ENCODE data around the gene SETBP1. TPM values are rescaled to one million over a fixed set of nuclear protein-coding genes. Genes with fewer than 3 reads are reported as not detected.

The SETBP1 gene
- total and polyA plus RNA-seq, 2 of the 8 experiments (the other 6 are each of a cell fraction or from before 2014, with no cell fraction given): 2.0 to 6.5 TPM

DNA sequence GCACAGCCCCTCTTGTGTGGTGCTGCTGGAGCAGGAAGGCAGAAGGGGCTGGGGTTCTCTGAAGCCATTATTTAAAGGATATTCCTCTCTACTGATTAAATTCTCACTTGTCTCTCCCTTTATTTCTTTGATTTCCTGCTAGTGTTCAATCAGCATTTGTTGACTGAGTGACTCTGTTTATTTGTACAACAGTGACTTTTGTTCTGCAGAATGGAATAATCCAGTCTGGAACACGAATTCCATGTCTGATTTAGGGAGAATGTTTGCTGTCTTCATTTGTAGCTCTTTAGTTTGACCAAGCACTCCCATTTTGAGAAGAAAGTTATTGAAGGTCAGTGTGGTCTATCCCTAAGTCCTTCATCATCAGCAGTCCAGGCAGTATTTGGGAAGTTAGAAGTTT is 141.2 kb downstream of the SETBP1 start (continued):
- TF ChIP-seq, protein P1, sequence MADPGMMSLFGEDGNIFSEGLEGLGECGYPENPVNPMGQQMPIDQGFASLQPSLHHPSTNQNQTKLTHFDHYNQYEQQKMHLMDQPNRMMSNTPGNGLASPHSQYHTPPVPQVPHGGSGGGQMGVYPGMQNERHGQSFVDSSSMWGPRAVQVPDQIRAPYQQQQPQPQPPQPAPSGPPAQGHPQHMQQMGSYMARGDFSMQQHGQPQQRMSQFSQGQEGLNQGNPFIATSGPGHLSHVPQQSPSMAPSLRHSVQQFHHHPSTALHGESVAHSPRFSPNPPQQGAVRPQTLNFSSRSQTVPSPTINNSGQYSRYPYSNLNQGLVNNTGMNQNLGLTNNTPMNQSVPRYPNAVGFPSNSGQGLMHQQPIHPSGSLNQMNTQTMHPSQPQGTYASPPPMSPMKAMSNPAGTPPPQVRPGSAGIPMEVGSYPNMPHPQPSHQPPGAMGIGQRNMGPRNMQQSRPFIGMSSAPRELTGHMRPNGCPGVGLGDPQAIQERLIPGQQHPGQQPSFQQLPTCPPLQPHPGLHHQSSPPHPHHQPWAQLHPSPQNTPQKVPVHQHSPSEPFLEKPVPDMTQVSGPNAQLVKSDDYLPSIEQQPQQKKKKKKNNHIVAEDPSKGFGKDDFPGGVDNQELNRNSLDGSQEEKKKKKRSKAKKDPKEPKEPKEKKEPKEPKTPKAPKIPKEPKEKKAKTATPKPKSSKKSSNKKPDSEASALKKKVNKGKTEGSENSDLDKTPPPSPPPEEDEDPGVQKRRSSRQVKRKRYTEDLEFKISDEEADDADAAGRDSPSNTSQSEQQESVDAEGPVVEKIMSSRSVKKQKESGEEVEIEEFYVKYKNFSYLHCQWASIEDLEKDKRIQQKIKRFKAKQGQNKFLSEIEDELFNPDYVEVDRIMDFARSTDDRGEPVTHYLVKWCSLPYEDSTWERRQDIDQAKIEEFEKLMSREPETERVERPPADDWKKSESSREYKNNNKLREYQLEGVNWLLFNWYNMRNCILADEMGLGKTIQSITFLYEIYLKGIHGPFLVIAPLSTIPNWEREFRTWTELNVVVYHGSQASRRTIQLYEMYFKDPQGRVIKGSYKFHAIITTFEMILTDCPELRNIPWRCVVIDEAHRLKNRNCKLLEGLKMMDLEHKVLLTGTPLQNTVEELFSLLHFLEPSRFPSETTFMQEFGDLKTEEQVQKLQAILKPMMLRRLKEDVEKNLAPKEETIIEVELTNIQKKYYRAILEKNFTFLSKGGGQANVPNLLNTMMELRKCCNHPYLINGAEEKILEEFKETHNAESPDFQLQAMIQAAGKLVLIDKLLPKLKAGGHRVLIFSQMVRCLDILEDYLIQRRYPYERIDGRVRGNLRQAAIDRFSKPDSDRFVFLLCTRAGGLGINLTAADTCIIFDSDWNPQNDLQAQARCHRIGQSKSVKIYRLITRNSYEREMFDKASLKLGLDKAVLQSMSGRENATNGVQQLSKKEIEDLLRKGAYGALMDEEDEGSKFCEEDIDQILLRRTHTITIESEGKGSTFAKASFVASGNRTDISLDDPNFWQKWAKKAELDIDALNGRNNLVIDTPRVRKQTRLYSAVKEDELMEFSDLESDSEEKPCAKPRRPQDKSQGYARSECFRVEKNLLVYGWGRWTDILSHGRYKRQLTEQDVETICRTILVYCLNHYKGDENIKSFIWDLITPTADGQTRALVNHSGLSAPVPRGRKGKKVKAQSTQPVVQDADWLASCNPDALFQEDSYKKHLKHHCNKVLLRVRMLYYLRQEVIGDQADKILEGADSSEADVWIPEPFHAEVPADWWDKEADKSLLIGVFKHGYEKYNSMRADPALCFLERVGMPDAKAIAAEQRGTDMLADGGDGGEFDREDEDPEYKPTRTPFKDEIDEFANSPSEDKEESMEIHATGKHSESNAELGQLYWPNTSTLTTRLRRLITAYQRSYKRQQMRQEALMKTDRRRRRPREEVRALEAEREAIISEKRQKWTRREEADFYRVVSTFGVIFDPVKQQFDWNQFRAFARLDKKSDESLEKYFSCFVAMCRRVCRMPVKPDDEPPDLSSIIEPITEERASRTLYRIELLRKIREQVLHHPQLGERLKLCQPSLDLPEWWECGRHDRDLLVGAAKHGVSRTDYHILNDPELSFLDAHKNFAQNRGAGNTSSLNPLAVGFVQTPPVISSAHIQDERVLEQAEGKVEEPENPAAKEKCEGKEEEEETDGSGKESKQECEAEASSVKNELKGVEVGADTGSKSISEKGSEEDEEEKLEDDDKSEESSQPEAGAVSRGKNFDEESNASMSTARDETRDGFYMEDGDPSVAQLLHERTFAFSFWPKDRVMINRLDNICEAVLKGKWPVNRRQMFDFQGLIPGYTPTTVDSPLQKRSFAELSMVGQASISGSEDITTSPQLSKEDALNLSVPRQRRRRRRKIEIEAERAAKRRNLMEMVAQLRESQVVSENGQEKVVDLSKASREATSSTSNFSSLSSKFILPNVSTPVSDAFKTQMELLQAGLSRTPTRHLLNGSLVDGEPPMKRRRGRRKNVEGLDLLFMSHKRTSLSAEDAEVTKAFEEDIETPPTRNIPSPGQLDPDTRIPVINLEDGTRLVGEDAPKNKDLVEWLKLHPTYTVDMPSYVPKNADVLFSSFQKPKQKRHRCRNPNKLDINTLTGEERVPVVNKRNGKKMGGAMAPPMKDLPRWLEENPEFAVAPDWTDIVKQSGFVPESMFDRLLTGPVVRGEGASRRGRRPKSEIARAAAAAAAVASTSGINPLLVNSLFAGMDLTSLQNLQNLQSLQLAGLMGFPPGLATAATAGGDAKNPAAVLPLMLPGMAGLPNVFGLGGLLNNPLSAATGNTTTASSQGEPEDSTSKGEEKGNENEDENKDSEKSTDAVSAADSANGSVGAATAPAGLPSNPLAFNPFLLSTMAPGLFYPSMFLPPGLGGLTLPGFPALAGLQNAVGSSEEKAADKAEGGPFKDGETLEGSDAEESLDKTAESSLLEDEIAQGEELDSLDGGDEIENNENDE (IDR thresholded peaks at IDR 0.05; ENCODE audit: insufficient replicate concordance, low read length): no peak
- TF ChIP-seq BRCA1 (IDR thresholded peaks at IDR 0.05; ENCODE audit: low read depth, low read length) (no peak), CBX5 (IDR thresholded peaks at IDR 0.05; ENCODE audit: low read depth, low read length) (no peak), TEAD4 (IDR thresholded peaks at IDR 0.05; ENCODE audit: low read depth, low read length) (no peak), GABPA (IDR thresholded peaks at IDR 0.05; ENCODE audit: borderline replicate concordance, insufficient read depth, low read length) (no peak), CHD2 (IDR thresholded peaks at IDR 0.05; ENCODE audit: low read length) (no peak)

Measured in H1 (cell line).